GM06990 (cell line): ENCODE results near the gene ZBTB22.

ENCODE experiments used
- DNase-seq: peaks from one replicate; pipeline ENCODE4 v3.0.0-alpha.2; 2011; ENCODE audit not compliant: insufficient read length; ENCODE audit errors: extremely low read depth
- H3K27me3 ChIP-seq: replicated peaks from 2 replicates; pipeline ENCODE4 v1.6.0; 2011; ENCODE audit warnings: low read length; ENCODE audit not compliant: control insufficient read depth, insufficient read depth
- H3K36me3 ChIP-seq: 2 replicates; pipeline ENCODE4 v1.5.1; 2011; ENCODE audit warnings: low read length; ENCODE audit not compliant: control insufficient read depth, insufficient read depth
- H3K4me3 ChIP-seq: replicated peaks from 2 replicates; pipeline ENCODE4 v1.5.1; 2011; ENCODE audit warnings: low read depth, mild to moderate bottlenecking, control low read depth, low read length
- CTCF ChIP-seq: IDR thresholded peaks from 2 replicates; pipeline ENCODE4 v1.5.1; 2011; ENCODE audit warnings: low read length, control low read depth, mild to moderate bottlenecking, inconsistent platforms; ENCODE audit not compliant: insufficient read depth, poor library complexity, severe bottlenecking

The ZBTB22 gene

GRCh38 chr6:33271117-33271467, 46.5 kb downstream of the ZBTB22 start:
- no peaks in the 10 kb centered on the region for H3K27me3 ChIP-seq
- H3K4me3 ChIP-seq, result peak overlapping the region; percentile 67
- no peak for TF ChIP-seq CTCF
- no peak for DNase-seq
- H3K36me3 ChIP-seq, result peaks cover 28% of the 10 kb centered on the region
